HL-60 (cell line): ENCODE results near the gene TSPAN10.
A peak's percentile ranks its signal among the peaks of the same experiment; 100 is the strongest.

Experiments
- DNase-seq, 2 experiments: peaks; one replicate each; pipeline ENCODE4 v3.0.0-alpha.2; 2010 to 2020; ENCODE audit warnings: low read depth in 1 of 2, low spot score in 1 of 2
- H3K27ac ChIP-seq: fragments of 250-450 bp; sonication (Bioruptor Pico); replicated peaks from 2 replicates; pipeline ENCODE4 v1.5.1; 2020; ENCODE audit warnings: mild to moderate bottlenecking, moderate library complexity
- H3K27me3 ChIP-seq: fragments of 250-450 bp; sonication (Bioruptor Pico); 2 replicates; pipeline ENCODE4 v1.5.1; 2021; ENCODE audit warnings: mild to moderate bottlenecking, moderate library complexity; ENCODE audit not compliant: insufficient read depth, poor library complexity, severe bottlenecking
- H3K4me3 ChIP-seq: replicated peaks from 2 replicates; pipeline ENCODE4 v1.5.1; 2011; ENCODE audit warnings: mild to moderate bottlenecking, control low read depth, low read length; ENCODE audit not compliant: insufficient read depth
- CTCF ChIP-seq: IDR thresholded peaks from one replicate; pipeline ENCODE4 v1.5.1; 2011; ENCODE audit warnings: low read length, control low read depth, inconsistent platforms; ENCODE audit not compliant: insufficient read depth
- GABPA ChIP-seq: IDR thresholded peaks from 2 replicates; pipeline ENCODE4 v1.6.1; 2012; ENCODE audit warnings: low read depth
- POLR2AphosphoS5 ChIP-seq: IDR thresholded peaks from 2 replicates; pipeline ENCODE4 v1.6.1; 2012; ENCODE audit warnings: low read depth
- REST ChIP-seq: IDR thresholded peaks from 2 replicates; pipeline ENCODE4 v1.6.1; 2012; ENCODE audit warnings: low read depth; ENCODE audit not compliant: insufficient replicate concordance
- SPI1 ChIP-seq: IDR thresholded peaks from 2 replicates; pipeline ENCODE4 v1.6.1; 2012; ENCODE audit warnings: low read depth, mild to moderate bottlenecking, borderline replicate concordance

Gene TSPAN10

GRCh38 chr17:81608082-81608481 is 28.9 kb upstream of the TSPAN10 start:
- DNase-seq = no peak
- Histone ChIP-seq H3K4me3 (no peak overlapping the region), H3K27me3 (no peaks in the 10 kb centered on the region), H3K27ac (peak overlapping the region; percentile 61)
- no peak for TF ChIP-seq CTCF
- TF ChIP-seq REST = no peak
- TF ChIP-seq SPI1 = no peak
- TF ChIP-seq POLR2AphosphoS5 = no peak
- no peak for TF ChIP-seq GABPA

GRCh38 chr17:81608605-81609004 is 28.4 kb upstream of the TSPAN10 start:
- TF ChIP-seq SPI1 (no peak), POLR2AphosphoS5 (no peak), GABPA (no peak), REST (no peak), CTCF (no peak)
- Histone ChIP-seq H3K27me3 (no peaks in the 10 kb centered on the region), H3K27ac (peak overlapping the region; percentile 61), H3K4me3 (no peak overlapping the region)
- DNase-seq = no peak

GRCh38 chr17:81609541-81610311 is 27.3 kb upstream of the TSPAN10 start:
- peak overlapping the region; percentile 61 for H3K27ac ChIP-seq
- H3K4me3 ChIP-seq = no peak overlapping the region
- H3K27me3 ChIP-seq = no peaks in the 10 kb centered on the region
- DNase-seq = peak in 1 of 2 experiments; percentile 57
- TF ChIP-seq REST = no peak
- no peak for TF ChIP-seq POLR2AphosphoS5
- no peak for TF ChIP-seq GABPA
- TF ChIP-seq CTCF = no peak
- no peak for TF ChIP-seq SPI1
